CD8-positive, alpha-beta memory T cell (primary cell): Measurements from ENCODE around the gene SHISA6. TPM values are rescaled to one million over a fixed set of nuclear protein-coding genes. Genes with fewer than 3 reads are reported as not detected.
"Not testable (repeated sequence)": the region's sequence is repeated elsewhere in the genome, so short reads cannot be mapped to it uniquely, and the experiment has no call there.

Experiments used
- CTCF ChIA-PET: fragments of 350-600 bp; sonication (Branson Sonifier 250); formaldehyde crosslinking; loops from one replicate; lab custom pipeline; 2021; ENCODE audit warnings: antibody characterized with exemption; lab: Charles Lee
- POLR2A ChIA-PET: fragments of 350-600 bp; sonication (Branson Sonifier 250); formaldehyde crosslinking; loops from one replicate; lab custom pipeline; 2021; ENCODE audit warnings: antibody characterized with exemption; lab: Charles Lee
- DNase-seq, 5 donors: peaks; one replicate each; pipeline versions ENCODE4 v3.0.0 to v3.0.0-alpha.2; 2020 to 2022; ENCODE audit warnings: mixed read lengths in 1 of 5
- H3K27ac ChIP-seq: one replicate; pipeline ENCODE4 v1.7.0; 2013; ENCODE audit warnings: low read depth, mild to moderate bottlenecking, low read length, moderate library complexity
- H3K27me3 ChIP-seq: 2 replicates; pipeline ENCODE4 v1.7.0; 2013; ENCODE audit warnings: low read length, mild to moderate bottlenecking; ENCODE audit not compliant: insufficient read depth, poor library complexity, severe bottlenecking
- H3K36me3 ChIP-seq: 2 replicates; pipeline ENCODE4 v1.7.0; 2013; ENCODE audit warnings: mild to moderate bottlenecking, low read length, moderate library complexity; ENCODE audit not compliant: insufficient read depth
- H3K4me1 ChIP-seq: 2 replicates; pipeline ENCODE4 v1.7.0; 2013; ENCODE audit warnings: mild to moderate bottlenecking, low read length, moderate library complexity; ENCODE audit not compliant: insufficient read depth
- H3K4me3 ChIP-seq: 2 replicates; pipeline ENCODE4 v1.7.0; 2013; ENCODE audit warnings: mild to moderate bottlenecking, low read length
- H3K9me3 ChIP-seq: 2 replicates; pipeline ENCODE4 v1.7.0; 2013; ENCODE audit warnings: mild to moderate bottlenecking, low read length
- H3K27ac Mint-ChIP-seq, 8 donors: one replicate each; pipeline ENCODE4 v1.8.0; 2020 to 2021; ENCODE audit warnings: mixed read lengths in 8 of 8, mild to moderate bottlenecking in 6 of 8, inconsistent platforms in 3 of 8, moderate library complexity in 3 of 8
- H3K27me3 Mint-ChIP-seq, 2 donors: one replicate each; pipeline ENCODE4 v1.8.0; 2020 to 2021; ENCODE audit warnings: mixed read lengths in 2 of 2, mild to moderate bottlenecking in 1 of 2, moderate library complexity in 1 of 2
- H3K36me3 Mint-ChIP-seq, 3 donors: one replicate each; pipeline ENCODE4 v1.8.0; 2020 to 2021; ENCODE audit warnings: mixed read lengths in 3 of 3, inconsistent platforms in 1 of 3, mild to moderate bottlenecking in 1 of 3
- H3K4me1 Mint-ChIP-seq, 3 donors: one replicate each; pipeline ENCODE4 v1.8.0; 2020 to 2021; ENCODE audit warnings: mixed read lengths in 3 of 3, inconsistent platforms in 1 of 3, mild to moderate bottlenecking in 1 of 3
- H3K4me3 Mint-ChIP-seq, 7 donors: one replicate each; pipeline ENCODE4 v1.8.0; 2020 to 2021; ENCODE audit warnings: mixed read lengths in 7 of 7, mild to moderate bottlenecking in 6 of 7, moderate library complexity in 4 of 7, inconsistent platforms in 2 of 7
- H3K9me3 Mint-ChIP-seq, 5 donors: one replicate each; pipeline ENCODE4 v1.8.0; 2020 to 2022; ENCODE audit warnings: mixed read lengths in 5 of 5, mild to moderate bottlenecking in 3 of 5, moderate library complexity in 2 of 5, inconsistent platforms in 1 of 5
- polyA plus RNA-seq: library from polyadenylated mRNA; unstranded; fragments of 300-500 nt; fragmentation: Illumina TruSeq; gene quantifications from one replicate; pipeline ENCODE4 v1.2.3, GENCODE V29; 2021
- total RNA-seq, 2 experiments: library from RNA; stranded (reverse); gene quantifications; one replicate each; pipeline ENCODE4 v1.2.3, GENCODE V29; 2021

The SHISA6 gene
- total and polyA plus RNA-seq, 3 experiments from 2014 or later, result not detected

- Mint-ChIP-seq H3K4me1 (no peaks in the 10 kb centered on the region), H3K36me3 (peaks cover 0 to 3% (median 0%) of the 10 kb centered on the region in 3 donors), H3K27ac (no peak overlapping the region), H3K4me3 (no peak overlapping the region), H3K27me3 (no peaks in the 10 kb centered on the region), H3K9me3 (peaks cover 0 to 12% (median 4%) of the 10 kb centered on the region in 5 donors)
- no peak for DNase-seq
- Histone ChIP-seq H3K36me3 (no peaks in the 10 kb centered on the region), H3K4me1 (no peaks in the 10 kb centered on the region), H3K9me3 (no peaks in the 10 kb centered on the region), H3K27ac (no peak overlapping the region), H3K27me3 (no peaks in the 10 kb centered on the region), H3K4me3 (no peak overlapping the region)
- ChIA-PET CTCF (no interaction called here), POLR2A (no interaction called here)
These were observed 57.4 kb downstream of the SHISA6 start for GRCh38 chr17:11298401-11298800.

- Mint-ChIP-seq H3K27ac (no peak overlapping the region), H3K27me3 (no peaks in the 10 kb centered on the region), H3K4me1 (no peaks in the 10 kb centered on the region), H3K36me3 (peaks cover 0 to 3% (median 0%) of the 10 kb centered on the region in 3 donors), H3K4me3 (no peak overlapping the region), H3K9me3 (peaks cover 0 to 13% (median 5%) of the 10 kb centered on the region in 5 donors)
- Histone ChIP-seq H3K36me3 (no peaks in the 10 kb centered on the region), H3K4me1 (no peaks in the 10 kb centered on the region), H3K9me3 (no peaks in the 10 kb centered on the region), H3K27me3 (no peaks in the 10 kb centered on the region), H3K4me3 (no peak overlapping the region), H3K27ac (no peak overlapping the region)
- CTCF ChIA-PET, result no interaction called here
- POLR2A ChIA-PET, result no interaction called here
- no peak for DNase-seq
These were observed 59.2 kb downstream of the SHISA6 start for GRCh38 chr17:11300201-11300600.

- no peaks in the 10 kb centered on the region for H3K9me3 ChIP-seq
- no peaks in the 10 kb centered on the region for H3K36me3 ChIP-seq
- peaks cover 0 to 10% (median 5%) of the 10 kb centered on the region in 5 donors for H3K9me3 Mint-ChIP-seq
- H3K27ac Mint-ChIP-seq, result no peak overlapping the region
- H3K4me1 ChIP-seq, result no peaks in the 10 kb centered on the region
- ChIA-PET CTCF (no interaction called here), POLR2A (no interaction called here)
- no peak overlapping the region for H3K4me3 Mint-ChIP-seq
- H3K4me1 Mint-ChIP-seq, result no peaks in the 10 kb centered on the region
- H3K36me3 Mint-ChIP-seq, result peaks cover 0 to 3% (median 0%) of the 10 kb centered on the region in 3 donors
- H3K4me3 ChIP-seq, result no peak overlapping the region
- no peak for DNase-seq
- no peaks in the 10 kb centered on the region for H3K27me3 Mint-ChIP-seq
- H3K27ac ChIP-seq, result no peak overlapping the region
- no peaks in the 10 kb centered on the region for H3K27me3 ChIP-seq
These were observed 59.7 kb downstream of the SHISA6 start for GRCh38 chr17:11300738-11301137.

GRCh38 chr17:11301874-11302273, 60.9 kb downstream of the SHISA6 start:
- H3K27me3 ChIP-seq, H3K27ac Mint-ChIP-seq, H3K27ac ChIP-seq, H3K4me3 Mint-ChIP-seq, H3K4me1 Mint-ChIP-seq, CTCF ChIA-PET, H3K36me3 ChIP-seq, H3K4me3 ChIP-seq, H3K36me3 Mint-ChIP-seq, H3K9me3 ChIP-seq, H3K4me1 ChIP-seq, H3K27me3 Mint-ChIP-seq, POLR2A ChIA-PET, DNase-seq: not testable (repeated sequence)
- H3K9me3 Mint-ChIP-seq, result peaks cover 0 to 10% (median 5%) of the 10 kb centered on the region in 5 donors

GRCh38 chr17:11302401-11303186, 61.6 kb downstream of the SHISA6 start:
- no peak overlapping the region for H3K4me3 ChIP-seq
- no peaks in the 10 kb centered on the region for H3K27me3 Mint-ChIP-seq
- DNase-seq, result no peak
- no peak overlapping the region for H3K27ac Mint-ChIP-seq
- H3K9me3 Mint-ChIP-seq, result peaks cover 0 to 10% (median 6%) of the 10 kb centered on the region in 5 donors
- ChIA-PET CTCF (no interaction called here), POLR2A (no interaction called here)
- no peak overlapping the region for H3K27ac ChIP-seq
- no peaks in the 10 kb centered on the region for H3K9me3 ChIP-seq
- H3K4me3 Mint-ChIP-seq, result no peak overlapping the region
- no peaks in the 10 kb centered on the region for H3K27me3 ChIP-seq
- H3K4me1 Mint-ChIP-seq, result no peaks in the 10 kb centered on the region
- peaks cover 0 to 3% (median 0%) of the 10 kb centered on the region in 3 donors for H3K36me3 Mint-ChIP-seq
- H3K36me3 ChIP-seq, result no peaks in the 10 kb centered on the region
- no peaks in the 10 kb centered on the region for H3K4me1 ChIP-seq

GRCh38 chr17:11303773-11304394, 62.9 kb downstream of the SHISA6 start:
- no peak for DNase-seq
- H3K27me3 ChIP-seq, result no peaks in the 10 kb centered on the region
- CTCF ChIA-PET, result no interaction called here
- no peak overlapping the region for H3K27ac Mint-ChIP-seq
- no peaks in the 10 kb centered on the region for H3K4me1 Mint-ChIP-seq
- H3K9me3 ChIP-seq, result no peaks in the 10 kb centered on the region
- H3K4me3 Mint-ChIP-seq, result no peak overlapping the region
- peaks cover 0 to 3% (median 0%) of the 10 kb centered on the region in 3 donors for H3K36me3 Mint-ChIP-seq
- H3K36me3 ChIP-seq, result no peaks in the 10 kb centered on the region
- H3K27me3 Mint-ChIP-seq, result no peaks in the 10 kb centered on the region
- no peak overlapping the region for H3K27ac ChIP-seq
- POLR2A ChIA-PET, result no interaction called here
- peaks cover 0 to 8% (median 3%) of the 10 kb centered on the region in 5 donors for H3K9me3 Mint-ChIP-seq
- no peak overlapping the region for H3K4me3 ChIP-seq
- no peaks in the 10 kb centered on the region for H3K4me1 ChIP-seq

GRCh38 chr17:11304568-11304967, 63.6 kb downstream of the SHISA6 start:
- Mint-ChIP-seq H3K36me3 (peaks cover 0 to 3% (median 0%) of the 10 kb centered on the region in 3 donors), H3K27ac (no peak overlapping the region), H3K9me3 (peaks cover 0 to 8% (median 3%) of the 10 kb centered on the region in 5 donors), H3K4me1 (no peaks in the 10 kb centered on the region), H3K27me3 (no peaks in the 10 kb centered on the region), H3K4me3 (no peak overlapping the region)
- H3K27me3 ChIP-seq, result no peaks in the 10 kb centered on the region
- ChIA-PET CTCF (no interaction called here), POLR2A (no interaction called here)
- no peak for DNase-seq
- H3K9me3 ChIP-seq, result no peaks in the 10 kb centered on the region
- no peak overlapping the region for H3K27ac ChIP-seq
- H3K4me3 ChIP-seq, result no peak overlapping the region
- H3K4me1 ChIP-seq, result no peaks in the 10 kb centered on the region
- H3K36me3 ChIP-seq, result no peaks in the 10 kb centered on the region

- H3K4me1 ChIP-seq, result no peaks in the 10 kb centered on the region
- Mint-ChIP-seq H3K4me1 (no peaks in the 10 kb centered on the region), H3K27me3 (peaks cover 0 to 5% of the 10 kb centered on the region in 2 donors), H3K36me3 (peaks cover 0 to 3% (median 0%) of the 10 kb centered on the region in 3 donors), H3K4me3 (no peak overlapping the region), H3K27ac (no peak overlapping the region), H3K9me3 (peaks cover 0 to 11% (median 6%) of the 10 kb centered on the region in 5 donors)
- no peaks in the 10 kb centered on the region for H3K9me3 ChIP-seq
- H3K27ac ChIP-seq, result no peak overlapping the region
- POLR2A ChIA-PET, result no interaction called here
- H3K4me3 ChIP-seq, result no peak overlapping the region
- H3K36me3 ChIP-seq, result no peaks in the 10 kb centered on the region
- CTCF ChIA-PET, result no interaction called here
- no peaks in the 10 kb centered on the region for H3K27me3 ChIP-seq
- no peak for DNase-seq
These were observed 64.5 kb downstream of the SHISA6 start for GRCh38 chr17:11305524-11305923.
